Suppressor macrophage treated with lipopolysaccharide for 4 hours (primary cell): ENCODE results near the gene SLC52A1.

Experiments used
- DNase-seq: peaks from one replicate; pipeline ENCODE4 v3.0.0-alpha.2; 2020

SLC52A1 gene

GRCh38 chr17:4986951-4987766 lies 48.1 kb downstream of the SLC52A1 start, which contains the start of gene CAMTA2:
CAMTA2 (minus strand) TSS chr17:4987675; CDS start chr17:4986222, 1,453 bp downstream.
- peak; percentile 87 for DNase-seq

GRCh38 chr17:4986403-4986802 lies 48.8 kb downstream of the SLC52A1 start:
- peak; percentile 51 for DNase-seq
